ENCODE data around the gene SLC39A9. TPM values are rescaled to one million over a fixed set of nuclear protein-coding genes. Genes with fewer than 3 reads are reported as not detected.

Gene SLC39A9
- total and polyA plus RNA-seq, 2 donors (not counting 1 experiment from before 2014, with no cell fraction given), result 18.4 to 59.1 TPM

- Mint-ChIP-seq H3K4me1 (peaks cover 13% of the 10 kb centered on the region), H3K4me3 (no peak overlapping the region), H3K9me3 (ENCODE audit: insufficient read depth) (no peaks in the 10 kb centered on the region), H3K27me3 (no peaks in the 10 kb centered on the region), H3K27ac (no peak overlapping the region)
- no peak overlapping the region for H3K4me2 ChIP-seq (replicated peaks; ENCODE audit: low read depth, low read length, poor library complexity, severe bottlenecking)
- ATAC-seq (ENCODE audit: low read depth), result no peak
- no peak overlapping the region for H3K9ac ChIP-seq (ENCODE audit: low read length)
- WGBS (ENCODE audit: insufficient coverage), result no CpG with 5 or more reads among the region's 2 CpGs
- peaks cover 0 to 5% (median 1%) of the 10 kb centered on the region in 4 experiments for H3K27me3 ChIP-seq (replicated peaks in 1 of 4; ENCODE audit: control extremely low read depth in 1 of 4, control insufficient read depth in 3 of 4, insufficient read depth in 4 of 4, low read length in 3 of 4)
- peaks cover 10% of the 10 kb centered on the region in 2 donors for H3K4me1 ChIP-seq (ENCODE audit: control insufficient read depth in 2 of 2, insufficient read depth in 2 of 2, low read length in 2 of 2)
- ChIA-PET POLR2A (no interaction called here), CTCF (interaction anchor here (1.8 kb wide), 1 partner anchor 123 kb away, joined by 4 read pairs; no protein-coding TSS in a partner anchor)
- no peak overlapping the region for H2AFZ ChIP-seq (ENCODE audit: insufficient read depth, low read depth, low read length, poor library complexity, severe bottlenecking)
- H3K27ac ChIP-seq (ENCODE audit: low read length in 2 of 2), result no peak overlapping the region
- intact Hi-C loops (cut with micrococcal nuclease), result no loop called here
- TF ChIP-seq CTCF (IDR thresholded peaks at IDR 0.05) (no peak), EZH2 (IDR thresholded peaks at IDR 0.05; ENCODE audit: borderline replicate concordance, insufficient read depth, low read depth, low read length, poor library complexity, severe bottlenecking) (no peak)
- H3K79me2 ChIP-seq (ENCODE audit: control insufficient read depth, insufficient read depth, low read length), result no peaks in the 10 kb centered on the region
- H3K4me3 ChIP-seq (ENCODE audit: control extremely low read depth in 1 of 5, extremely low read depth in 1 of 5, insufficient read depth in 1 of 5, low read depth in 2 of 5, low read length in 4 of 5), result no peak overlapping the region
- no peaks in the 10 kb centered on the region for H4K20me1 ChIP-seq (ENCODE audit: control insufficient read depth, insufficient read depth, low read length, poor library complexity, severe bottlenecking)
- DNase-seq, result no peak
- H3K36me3 ChIP-seq (replicated peaks in 1 of 2; ENCODE audit: control extremely low read depth in 1 of 2, control insufficient read depth in 1 of 2, extremely low read depth in 1 of 2, insufficient read depth in 2 of 2, low read length in 1 of 2), result no peaks in the 10 kb centered on the region
- no peaks in the 10 kb centered on the region for H3K9me3 ChIP-seq (ENCODE audit: control extremely low read depth in 1 of 3, control insufficient read depth in 2 of 3, insufficient read depth in 1 of 3, low read length in 2 of 3)
These were observed 34.1 kb upstream of the SLC39A9 start for GRCh38 chr14:69364378-69364777.

GRCh38 chr14:69366069-69366468, 32.4 kb upstream of the SLC39A9 start:
- Mint-ChIP-seq H3K27me3 (no peaks in the 10 kb centered on the region), H3K4me3 (no peak overlapping the region), H3K9me3 (ENCODE audit: insufficient read depth) (no peaks in the 10 kb centered on the region), H3K27ac (no peak overlapping the region), H3K4me1 (peaks cover 3% of the 10 kb centered on the region)
- Histone ChIP-seq H3K4me1 (ENCODE audit: control insufficient read depth in 2 of 2, insufficient read depth in 2 of 2, low read length in 2 of 2) (peaks cover 1 to 2% of the 10 kb centered on the region in 2 donors), H3K4me2 (replicated peaks; ENCODE audit: low read depth, low read length, poor library complexity, severe bottlenecking) (no peak overlapping the region), H3K36me3 (replicated peaks in 1 of 2; ENCODE audit: control extremely low read depth in 1 of 2, control insufficient read depth in 1 of 2, extremely low read depth in 1 of 2, insufficient read depth in 2 of 2, low read length in 1 of 2) (no peaks in the 10 kb centered on the region), H3K4me3 (ENCODE audit: control extremely low read depth in 1 of 5, extremely low read depth in 1 of 5, insufficient read depth in 1 of 5, low read depth in 2 of 5, low read length in 4 of 5) (no peak overlapping the region), H3K27me3 (replicated peaks in 1 of 4; ENCODE audit: control extremely low read depth in 1 of 4, control insufficient read depth in 3 of 4, insufficient read depth in 4 of 4, low read length in 3 of 4) (peaks cover 0 to 5% (median 1%) of the 10 kb centered on the region in 4 experiments), H2AFZ (ENCODE audit: insufficient read depth, low read depth, low read length, poor library complexity, severe bottlenecking) (no peak overlapping the region), H3K79me2 (ENCODE audit: control insufficient read depth, insufficient read depth, low read length) (no peaks in the 10 kb centered on the region), H3K27ac (ENCODE audit: low read length in 2 of 2) (no peak overlapping the region), H4K20me1 (ENCODE audit: control insufficient read depth, insufficient read depth, low read length, poor library complexity, severe bottlenecking) (no peaks in the 10 kb centered on the region), H3K9ac (ENCODE audit: low read length) (no peak overlapping the region), H3K9me3 (ENCODE audit: control extremely low read depth in 1 of 3, control insufficient read depth in 2 of 3, insufficient read depth in 1 of 3, low read length in 2 of 3) (no peaks in the 10 kb centered on the region)
- 83% methylated on average over 3 of the region's 3 CpGs for WGBS (ENCODE audit: insufficient coverage)
- intact Hi-C loops (cut with micrococcal nuclease), result no loop called here
- ChIA-PET POLR2A (no interaction called here), CTCF (interaction anchor here (0.5 to 1.8 kb wide), 3 partner anchors 11 to 1204 kb away, joined by 3 to 4 read pairs (median 3); no protein-coding TSS in a partner anchor)
- ATAC-seq (ENCODE audit: low read depth), result no peak
- TF ChIP-seq CTCF (IDR thresholded peaks at IDR 0.05) (no peak), EZH2 (IDR thresholded peaks at IDR 0.05; ENCODE audit: borderline replicate concordance, insufficient read depth, low read depth, low read length, poor library complexity, severe bottlenecking) (no peak)
- DNase-seq, result no peak

Data from B cell (primary cell).